Sigmoid colon (tissue), 7 donors: ENCODE data around the gene GALNT14. TPM values are rescaled to one million over a fixed set of nuclear protein-coding genes. Genes with fewer than 3 reads are reported as not detected.

ENCODE experiments used
- DNase-seq: peaks from one replicate; pipeline ENCODE4 v3.0.0-alpha.2; 2019
- H3K27ac ChIP-seq, 4 donors: fragments of 200-600 bp; sonication (generic); one replicate each; pipeline ENCODE4 v1.5.1; 2016 to 2019; ENCODE audit warnings: mild to moderate bottlenecking in 1 of 4
- H3K27me3 ChIP-seq, 3 donors: fragments of 200-600 bp; sonication (generic); one replicate each; pipeline ENCODE4 v1.5.1; 2019; ENCODE audit warnings: mild to moderate bottlenecking in 1 of 3
- H3K36me3 ChIP-seq, 4 donors: fragments of 200-600 bp; sonication (generic); one replicate each; pipeline ENCODE4 v1.5.1; 2016 to 2019
- H3K4me1 ChIP-seq, 4 donors: fragments of 200-600 bp; sonication (generic); one replicate each; pipeline ENCODE4 v1.5.1; 2017 to 2019
- H3K4me3 ChIP-seq, 4 donors: fragments of 200-600 bp; sonication (generic); one replicate each; pipeline ENCODE4 v1.5.1; 2017 to 2019; ENCODE audit warnings: mild to moderate bottlenecking in 2 of 4, moderate library complexity in 1 of 4
- H3K9me3 ChIP-seq, 4 donors: fragments of 200-600 bp in 3 of 4; sonication (generic) in 3 of 4; one replicate each; pipeline versions ENCODE4 v1.5.1 to v1.6.1; 2013 to 2019
- CTCF ChIP-seq, 4 experiments: fragments of 450-650 bp in 3 of 4; fragments of 200-600 bp in 1 of 4; IDR thresholded peaks; one replicate each; pipeline ENCODE4 v1.5.1; 2016 to 2019; ENCODE audit warnings: antibody characterized with exemption in 4 of 4, mild to moderate bottlenecking in 3 of 4, moderate library complexity in 2 of 4
- EP300 ChIP-seq, 4 donors: sonication (generic); formaldehyde crosslinking; IDR thresholded peaks; one replicate each; pipeline ENCODE4 v1.6.1; 2017; ENCODE audit warnings: antibody characterized with exemption in 4 of 4
- POLR2A ChIP-seq, 2 donors: fragments of 450-650 bp; IDR thresholded peaks; one replicate each; pipeline ENCODE4 v1.6.1; 2016; ENCODE audit warnings: antibody characterized with exemption in 2 of 2, mild to moderate bottlenecking in 2 of 2, moderate library complexity in 2 of 2
- POLR2AphosphoS5 ChIP-seq, 4 donors: sonication (generic); formaldehyde crosslinking; IDR thresholded peaks; one replicate each; pipeline ENCODE4 v1.6.1; 2017; ENCODE audit warnings: antibody characterized with exemption in 4 of 4
- WGBS, 2 donors: extraction: QIAGEN DNeasy Blood & Tissue Kit; methylation state at CpG; one replicate each; pipeline ENCODE4 v1.1.7; 2013; 5-methylcytosine and 5-hydroxymethylcytosine counted together
- intact Hi-C: fragments of 100-400 bp; cut with DNase I; formaldehyde crosslinking; loops from one replicate; pipeline ENCODE4 v1.15.1; 2023
- polyA plus RNA-seq, 3 donors: library from polyadenylated mRNA; stranded (reverse); fragments of 200-250 nt; gene quantifications; one replicate each; pipeline ENCODE4 v1.2.3, GENCODE V29; 2013
- total RNA-seq, 4 donors: library from RNA; depleted of rRNA; stranded (reverse); fragments of >200 nt; gene quantifications; one replicate each; pipeline ENCODE4 v1.1.0, GENCODE V29; 2016
- donor health status: healthy with polysubstance abuse.
- donor health status: Bipolar disorder and iron deficiency.
- donor health status: healthy.

GALNT14 gene
- total and polyA plus RNA-seq, 7 donors, result 1.2 to 2.3 (median 1.2) TPM; not detected in 4

GRCh38 chr2:30897539-30897938 lies 240.7 kb downstream of the GALNT14 start:
- Histone ChIP-seq H3K4me3 (no peak overlapping the region), H3K4me1 (no peaks in the 10 kb centered on the region), H3K36me3 (no peaks in the 10 kb centered on the region), H3K27ac (no peak overlapping the region), H3K27me3 (no peaks in the 10 kb centered on the region), H3K9me3 (peaks cover 0 to 5% (median 0%) of the 10 kb centered on the region in 4 donors)
- TF ChIP-seq POLR2AphosphoS5 (IDR thresholded peaks at IDR 0.05) (no peak), POLR2A (IDR thresholded peaks at IDR 0.05) (no peak), EP300 (IDR thresholded peaks at IDR 0.05) (no peak), CTCF (IDR thresholded peaks at IDR 0.05) (no peak)
- intact Hi-C loops, result no loop called here
- WGBS, 2 donors, result 91 to 93% methylated on average over 13 of the region's 13 CpGs
- no peak for DNase-seq

GRCh38 chr2:30894498-30895119 lies 243.6 kb downstream of the GALNT14 start:
- Histone ChIP-seq H3K4me3 (no peak overlapping the region), H3K36me3 (no peaks in the 10 kb centered on the region), H3K4me1 (no peaks in the 10 kb centered on the region), H3K27ac (no peak overlapping the region), H3K27me3 (no peaks in the 10 kb centered on the region), H3K9me3 (peaks cover 0 to 5% (median 0%) of the 10 kb centered on the region in 4 donors)
- intact Hi-C loops, result no loop called here
- WGBS, 2 donors, result 67 to 71% methylated on average over 5 of the region's 5 CpGs
- TF ChIP-seq POLR2AphosphoS5 (IDR thresholded peaks at IDR 0.05) (no peak), CTCF (IDR thresholded peaks at IDR 0.05) (no peak), EP300 (IDR thresholded peaks at IDR 0.05) (no peak), POLR2A (IDR thresholded peaks at IDR 0.05) (no peak)
- DNase-seq, result no peak

GRCh38 chr2:30888852-30889409 lies 249.3 kb downstream of the GALNT14 start:
- Histone ChIP-seq H3K4me3 (no peak overlapping the region), H3K9me3 (no peaks in the 10 kb centered on the region), H3K4me1 (no peaks in the 10 kb centered on the region), H3K27ac (no peak overlapping the region), H3K27me3 (no peaks in the 10 kb centered on the region), H3K36me3 (no peaks in the 10 kb centered on the region)
- no peak for DNase-seq
- TF ChIP-seq EP300 (IDR thresholded peaks at IDR 0.05) (no peak), CTCF (IDR thresholded peaks at IDR 0.05) (no peak), POLR2AphosphoS5 (IDR thresholded peaks at IDR 0.05) (no peak), POLR2A (IDR thresholded peaks at IDR 0.05) (no peak)
- intact Hi-C loops, result no loop called here
- WGBS, 2 donors, result 63 to 79% methylated on average over 7 of the region's 7 CpGs

GRCh38 chr2:30886080-30886479 lies 252.2 kb downstream of the GALNT14 start:
- Histone ChIP-seq H3K27me3 (no peaks in the 10 kb centered on the region), H3K9me3 (no peaks in the 10 kb centered on the region), H3K27ac (no peak overlapping the region), H3K4me3 (no peak overlapping the region), H3K36me3 (no peaks in the 10 kb centered on the region), H3K4me1 (no peaks in the 10 kb centered on the region)
- intact Hi-C loops, result no loop called here
- TF ChIP-seq POLR2A (IDR thresholded peaks at IDR 0.05) (no peak), POLR2AphosphoS5 (IDR thresholded peaks at IDR 0.05) (no peak), EP300 (IDR thresholded peaks at IDR 0.05) (no peak), CTCF (IDR thresholded peaks at IDR 0.05) (no peak)
- DNase-seq, result no peak
- 79 to 82% methylated on average over 6 of the region's 6 CpGs for WGBS, 2 donors
